ENCODE measurements around the gene CYTH4.

The CYTH4 gene

DNA sequence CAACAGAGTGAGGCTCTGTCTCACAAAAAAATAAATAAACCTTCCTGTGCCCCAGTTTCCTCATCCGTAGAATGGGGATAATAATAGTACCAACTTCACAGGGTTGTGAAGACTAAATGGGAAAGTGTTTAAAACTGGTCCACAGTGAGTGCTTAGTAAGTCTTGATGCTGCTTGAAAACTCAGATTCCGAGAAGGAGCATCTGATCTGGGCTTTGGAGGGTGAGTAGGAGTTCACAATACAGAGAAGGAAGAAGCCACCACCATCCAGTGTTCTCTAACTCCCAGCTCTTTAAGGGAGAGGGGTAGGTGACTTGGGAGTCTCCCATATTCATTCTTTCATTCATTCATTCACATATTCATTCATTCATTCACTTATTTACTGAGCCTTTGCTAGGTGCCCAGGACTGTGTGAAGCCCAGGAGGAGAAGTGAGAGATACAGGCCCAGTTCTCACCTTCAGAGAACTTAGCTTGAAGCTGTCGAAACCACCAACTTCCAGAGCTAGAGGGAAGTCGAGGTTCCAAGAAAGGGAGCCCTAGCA, 17.7 kb downstream of the CYTH4 start:
- H3K4me3 ChIP-seq (replicated peaks; ENCODE audit: low read depth, low read length) = no peak overlapping the region
- TF ChIP-seq, protein P1, sequence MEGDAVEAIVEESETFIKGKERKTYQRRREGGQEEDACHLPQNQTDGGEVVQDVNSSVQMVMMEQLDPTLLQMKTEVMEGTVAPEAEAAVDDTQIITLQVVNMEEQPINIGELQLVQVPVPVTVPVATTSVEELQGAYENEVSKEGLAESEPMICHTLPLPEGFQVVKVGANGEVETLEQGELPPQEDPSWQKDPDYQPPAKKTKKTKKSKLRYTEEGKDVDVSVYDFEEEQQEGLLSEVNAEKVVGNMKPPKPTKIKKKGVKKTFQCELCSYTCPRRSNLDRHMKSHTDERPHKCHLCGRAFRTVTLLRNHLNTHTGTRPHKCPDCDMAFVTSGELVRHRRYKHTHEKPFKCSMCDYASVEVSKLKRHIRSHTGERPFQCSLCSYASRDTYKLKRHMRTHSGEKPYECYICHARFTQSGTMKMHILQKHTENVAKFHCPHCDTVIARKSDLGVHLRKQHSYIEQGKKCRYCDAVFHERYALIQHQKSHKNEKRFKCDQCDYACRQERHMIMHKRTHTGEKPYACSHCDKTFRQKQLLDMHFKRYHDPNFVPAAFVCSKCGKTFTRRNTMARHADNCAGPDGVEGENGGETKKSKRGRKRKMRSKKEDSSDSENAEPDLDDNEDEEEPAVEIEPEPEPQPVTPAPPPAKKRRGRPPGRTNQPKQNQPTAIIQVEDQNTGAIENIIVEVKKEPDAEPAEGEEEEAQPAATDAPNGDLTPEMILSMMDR (IDR thresholded peaks at IDR 0.05; ENCODE audit: low read length, missing control alignments) = no peak
- DNase-seq (ENCODE audit: low read depth) = no peak

DNA sequence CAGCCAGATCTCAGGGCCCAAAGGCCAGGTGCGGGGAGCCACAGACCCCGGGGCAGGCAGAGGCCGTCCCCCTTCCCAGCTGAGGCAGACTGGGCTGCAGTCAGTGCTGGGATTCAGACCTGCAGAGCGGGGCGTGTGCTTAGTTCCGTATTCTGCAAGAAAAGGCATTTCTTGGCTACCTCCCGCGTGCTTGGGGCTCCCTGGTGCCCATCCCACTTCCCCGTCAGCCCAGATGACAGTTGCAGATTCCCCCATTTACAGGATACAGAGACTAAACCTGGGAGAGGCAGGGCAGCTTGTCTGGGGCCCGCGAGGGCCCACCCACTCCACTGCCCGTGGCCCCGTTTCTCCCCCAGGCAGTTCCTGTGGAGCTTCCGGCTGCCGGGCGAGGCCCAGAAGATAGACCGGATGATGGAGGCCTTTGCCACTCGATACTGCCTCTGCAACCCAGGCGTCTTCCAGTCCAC, 18.3 kb downstream of the CYTH4 start:
- TF ChIP-seq, protein P1 (IDR thresholded peaks at IDR 0.05; ENCODE audit: low read length, missing control alignments) = no peak
- H3K4me3 ChIP-seq (replicated peaks; ENCODE audit: low read depth, low read length) = no peak overlapping the region
- DNase-seq (ENCODE audit: low read depth) = no peak

DNA sequence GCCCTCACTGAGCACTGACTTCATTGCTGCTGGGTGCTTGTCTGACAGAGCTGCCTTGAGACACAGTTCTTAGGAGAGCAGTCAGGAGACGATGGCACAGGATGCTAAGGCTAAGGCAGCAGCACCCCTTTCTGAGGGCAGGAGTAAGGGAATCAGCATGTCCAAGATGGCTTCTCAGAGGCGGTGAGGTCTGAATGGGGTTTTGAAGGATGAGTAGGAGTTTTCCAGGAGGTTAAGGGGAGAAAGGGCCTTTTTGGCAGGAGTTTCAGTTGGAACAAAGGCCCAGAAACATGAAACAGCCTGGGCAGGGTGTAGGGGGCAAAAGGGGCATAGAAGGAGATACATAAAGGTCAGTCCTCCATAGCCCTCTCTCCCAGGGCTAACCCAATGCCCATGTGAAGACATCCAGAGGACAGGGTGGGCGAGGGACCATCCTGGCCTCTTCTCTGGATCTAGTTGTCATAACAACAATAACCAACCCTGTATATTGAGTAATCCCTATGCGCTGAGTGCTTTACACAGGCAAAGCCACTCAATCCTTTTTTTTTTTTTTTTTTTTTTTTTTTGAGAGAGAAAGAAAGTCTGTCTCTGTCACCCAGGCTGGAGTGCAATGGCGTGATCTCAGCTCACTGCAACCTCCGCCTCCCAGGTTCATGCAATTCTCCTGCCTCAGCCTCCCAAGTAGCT, 19.0 kb downstream of the CYTH4 start:
- no peak overlapping the region for H3K4me3 ChIP-seq (replicated peaks; ENCODE audit: low read depth, low read length)
- TF ChIP-seq, protein P1 (IDR thresholded peaks at IDR 0.05; ENCODE audit: low read length, missing control alignments) = no peak
- DNase-seq (ENCODE audit: low read depth) = peak; percentile 38

DNA sequence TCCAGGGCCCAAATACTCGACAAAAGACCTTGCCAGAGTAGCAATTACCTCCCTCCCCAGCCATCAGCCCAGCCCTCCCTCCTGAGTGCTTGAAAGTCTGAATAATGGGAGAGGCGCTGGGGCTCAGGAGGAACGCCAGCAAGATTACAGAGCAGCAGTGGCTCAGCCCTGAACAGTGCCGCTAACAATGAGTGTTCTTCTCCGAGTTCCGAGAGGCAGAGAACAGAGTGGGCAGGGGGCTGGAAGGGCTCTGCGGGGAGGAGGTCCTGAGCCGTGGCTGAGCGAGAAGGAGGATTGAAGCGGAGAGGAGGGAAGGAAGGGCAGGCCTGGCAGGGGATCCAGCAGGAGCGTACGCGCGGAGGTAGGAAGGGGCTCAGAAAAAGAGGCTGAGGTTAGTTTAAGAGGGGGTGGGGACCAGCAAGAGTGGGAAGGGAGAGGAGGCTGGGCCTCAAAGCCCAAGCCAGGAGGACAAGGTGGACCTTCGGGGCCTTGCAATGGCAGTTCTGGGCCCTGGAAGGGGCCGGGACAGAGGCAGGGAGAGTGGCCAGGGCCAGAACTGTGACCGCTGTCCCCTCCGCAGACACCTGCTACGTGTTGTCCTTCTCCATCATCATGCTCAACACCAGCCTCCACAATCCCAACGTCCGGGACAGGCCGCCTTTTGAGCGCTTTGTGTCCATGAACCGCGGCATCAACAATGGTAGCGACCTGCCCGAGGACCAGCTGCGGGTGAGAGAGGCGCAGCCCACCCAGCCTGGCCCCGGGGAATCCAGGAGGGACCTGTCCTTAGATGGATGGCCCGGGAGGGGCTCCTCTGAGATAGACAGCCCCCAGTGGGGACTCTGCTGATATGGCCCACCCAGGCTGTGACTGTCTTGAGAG, 20.6 kb downstream of the CYTH4 start:
- no peak for DNase-seq (ENCODE audit: low read depth)
- TF ChIP-seq, protein P1 (IDR thresholded peaks at IDR 0.05; ENCODE audit: low read length, missing control alignments) = no peak
- no peak overlapping the region for H3K4me3 ChIP-seq (replicated peaks; ENCODE audit: low read depth, low read length)

DNA sequence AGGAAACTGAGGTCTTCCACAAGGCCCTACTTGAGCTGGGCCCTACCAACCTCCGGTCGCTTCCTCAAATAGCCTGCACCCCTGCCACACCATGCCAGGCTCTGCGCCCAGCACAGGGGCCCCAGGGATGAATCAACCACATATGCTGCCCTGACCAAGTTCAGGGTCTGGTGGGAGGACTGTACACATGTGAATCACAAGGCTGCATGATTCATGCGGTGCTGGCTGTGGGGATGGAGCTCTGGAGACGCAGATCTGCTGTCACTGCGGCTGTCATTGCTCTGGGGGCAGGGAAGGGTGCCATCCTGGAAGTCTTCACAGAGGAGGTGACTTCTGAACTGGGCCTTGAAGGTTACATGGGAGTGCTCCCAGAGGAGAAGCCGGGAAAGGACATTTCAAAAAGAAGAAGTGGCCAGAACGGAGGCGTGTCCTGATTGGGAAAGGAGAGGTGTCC, 21.5 kb downstream of the CYTH4 start:
- TF ChIP-seq, protein P1 (IDR thresholded peaks at IDR 0.05; ENCODE audit: low read length, missing control alignments) = no peak
- peak; percentile 85 for DNase-seq (ENCODE audit: low read depth)
- H3K4me3 ChIP-seq (replicated peaks; ENCODE audit: low read depth, low read length) = no peak overlapping the region

DNA sequence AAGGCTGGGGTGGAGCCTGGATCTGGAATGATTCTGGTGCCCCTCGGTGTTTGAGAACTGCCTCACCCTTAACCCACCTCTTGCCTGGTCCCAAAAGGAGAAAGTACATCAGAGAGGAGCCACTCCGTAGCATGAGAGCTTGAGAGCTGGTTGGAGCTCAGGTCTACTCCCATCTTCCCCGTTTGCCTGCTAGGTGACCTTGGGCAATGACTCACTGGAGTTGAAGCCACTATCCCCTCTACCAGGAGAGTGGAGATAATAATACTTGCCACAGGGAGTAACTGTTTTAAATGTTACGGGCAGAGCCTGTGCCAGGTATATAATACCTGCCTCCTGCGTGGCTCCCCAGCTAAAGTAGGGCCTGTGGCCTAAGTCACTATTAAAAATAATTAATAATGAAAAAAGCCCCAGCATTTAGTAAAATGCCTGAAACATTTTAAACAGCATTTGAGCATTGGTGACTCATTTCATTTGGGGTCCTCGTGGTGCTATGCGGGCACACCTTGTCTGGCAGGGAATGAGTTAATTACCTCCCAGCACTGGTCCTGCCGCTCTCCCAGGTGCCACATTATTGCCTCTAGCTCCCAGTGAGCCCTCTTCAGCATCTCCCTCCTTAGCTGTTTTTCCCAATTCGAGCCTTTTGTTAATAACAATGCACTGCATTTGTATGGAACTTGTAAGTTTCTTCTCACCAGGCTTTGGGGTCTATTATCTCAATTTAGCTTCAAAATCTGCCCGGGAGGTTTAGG, 22.5 kb downstream of the CYTH4 start:
- TF ChIP-seq, protein P1 (IDR thresholded peaks at IDR 0.05; ENCODE audit: low read length, missing control alignments) = no peak
- DNase-seq (ENCODE audit: low read depth) = peak; percentile 33
- no peak overlapping the region for H3K4me3 ChIP-seq (replicated peaks; ENCODE audit: low read depth, low read length)
